ENCODE data around the gene ANKRD26.

ANKRD26 gene

GRCh38 chr10:27104919-27105318 lies 4.6 kb upstream of the ANKRD26 start:
- no peak for TF ChIP-seq CTCF (IDR thresholded peaks at IDR 0.05; ENCODE audit: insufficient read depth, low read depth, low read length, missing control alignments)
- no peak overlapping the region for H3K4me3 ChIP-seq (ENCODE audit: low read depth, low read length)

GRCh38 chr10:27100813-27101347 lies 586 bp upstream of the ANKRD26 start:
- DNase-seq (ENCODE audit: low read depth) = no peak
- no peak for TF ChIP-seq CTCF (IDR thresholded peaks at IDR 0.05; ENCODE audit: insufficient read depth, low read depth, low read length, missing control alignments)
- peak overlapping the region; percentile 75 for H3K4me3 ChIP-seq (ENCODE audit: low read depth, low read length)

More at GRCh38 chr10:27104919-27105318, 4.6 kb upstream of the ANKRD26 start:
- no peak for DNase-seq (ENCODE audit: low read depth)

- no peak for TF ChIP-seq CTCF (IDR thresholded peaks at IDR 0.05; ENCODE audit: insufficient read depth, low read depth, low read length, missing control alignments)
- peak overlapping the region; percentile 75 for H3K4me3 ChIP-seq (ENCODE audit: low read depth, low read length)
- DNase-seq (ENCODE audit: low read depth) = no peak
Measured at GRCh38 chr10:27099448-27099847, 846 bp downstream of the ANKRD26 start.

GRCh38 chr10:27088119-27089044 lies 11.9 kb downstream of the ANKRD26 start:
- TF ChIP-seq CTCF (IDR thresholded peaks at IDR 0.05; ENCODE audit: insufficient read depth, low read depth, low read length, missing control alignments) = no peak
- H3K4me3 ChIP-seq (ENCODE audit: low read depth, low read length) = no peak overlapping the region
- no peak for DNase-seq (ENCODE audit: low read depth)

- DNase-seq (ENCODE audit: low read depth) = no peak
Measured at GRCh38 chr10:27072436-27073114, 27.7 kb downstream of the ANKRD26 start.

More at GRCh38 chr10:27072436-27073114, 27.7 kb downstream of the ANKRD26 start:
- no peak overlapping the region for H3K4me3 ChIP-seq (ENCODE audit: low read depth, low read length)
- no peak for TF ChIP-seq CTCF (IDR thresholded peaks at IDR 0.05; ENCODE audit: insufficient read depth, low read depth, low read length, missing control alignments)
